Fibroblast of lung (primary cell): Measurements from ENCODE around the gene RELA. TPM values are rescaled to one million over a fixed set of nuclear protein-coding genes. Genes with fewer than 3 reads are reported as not detected.
"Not testable (repeated sequence)": the region's sequence is repeated elsewhere in the genome, so short reads cannot be mapped to it uniquely, and the experiment has no call there.

Experiments used
- DNase-seq, 2 donors: peaks; one replicate each; pipeline versions ENCODE4 v3.0.0 to v3.0.0-alpha.2; 2010; ENCODE audit warnings: low read depth in 2 of 2
- H2AFZ ChIP-seq: 2 replicates; pipeline ENCODE4 v1.5.1; 2012; ENCODE audit warnings: low read length, control low read depth, inconsistent platforms
- H3K27ac ChIP-seq: 2 replicates; pipeline ENCODE4 v1.5.1; 2011; ENCODE audit warnings: low read length, control low read depth; ENCODE audit not compliant: insufficient read depth
- H3K27me3 ChIP-seq: 2 replicates; pipeline ENCODE4 v1.5.1; 2011; ENCODE audit warnings: mild to moderate bottlenecking, low read length; ENCODE audit not compliant: control insufficient read depth, insufficient read depth
- H3K36me3 ChIP-seq: 2 replicates; pipeline ENCODE4 v1.5.1; 2011; ENCODE audit warnings: low read length; ENCODE audit not compliant: control insufficient read depth, insufficient read depth
- H3K4me1 ChIP-seq: 2 replicates; pipeline ENCODE4 v1.5.1; 2011; ENCODE audit warnings: low read length; ENCODE audit not compliant: control insufficient read depth, insufficient read depth; ENCODE audit errors: extremely low read depth
- H3K4me2 ChIP-seq: 2 replicates; pipeline ENCODE4 v1.5.1; 2011; ENCODE audit warnings: low read length, control low read depth; ENCODE audit not compliant: insufficient read depth; ENCODE audit errors: extremely low read depth
- H3K4me3 ChIP-seq, 4 experiments: fragments of 200-600 bp in 1 of 4; sonication (generic) in 1 of 4; replicated peaks in 1 of 4; 2 replicates each; pipeline ENCODE4 v1.5.1; 2011 to 2016; ENCODE audit warnings: low read length in 4 of 4, low read depth in 3 of 4, mild to moderate bottlenecking in 3 of 4, control low read depth in 2 of 4, inconsistent platforms in 1 of 4, mixed read lengths in 1 of 4; ENCODE audit not compliant: insufficient read depth in 1 of 4; ENCODE audit errors: control extremely low read depth in 1 of 4
- H3K79me2 ChIP-seq: 2 replicates; pipeline ENCODE4 v1.5.1; 2012; ENCODE audit warnings: mild to moderate bottlenecking, low read length, inconsistent platforms; ENCODE audit not compliant: control insufficient read depth, insufficient read depth
- H3K9ac ChIP-seq: 2 replicates; pipeline ENCODE4 v1.5.1; 2011; ENCODE audit warnings: mild to moderate bottlenecking, low read length, control low read depth; ENCODE audit not compliant: insufficient read depth
- H3K9me3 ChIP-seq: 2 replicates; pipeline ENCODE4 v1.5.1; 2012; ENCODE audit warnings: low read depth, low read length; ENCODE audit not compliant: control insufficient read depth, insufficient read depth
- H4K20me1 ChIP-seq: 2 replicates; pipeline ENCODE4 v1.5.1; 2011; ENCODE audit warnings: low read length; ENCODE audit not compliant: control insufficient read depth, insufficient read depth; ENCODE audit errors: extremely low read depth
- CTCF ChIP-seq, 2 donors: IDR thresholded peaks in 1 of 2; conservative IDR thresholded peaks in 1 of 2; 1 replicate in 1 of 2; 2 replicates in 1 of 2; pipeline ENCODE4 v1.5.1; 2011 to 2012; ENCODE audit warnings: low read length in 2 of 2, control low read depth in 1 of 2, inconsistent platforms in 1 of 2, low read depth in 1 of 2, mild to moderate bottlenecking in 1 of 2
- EZH2 ChIP-seq: IDR thresholded peaks from 2 replicates; pipeline ENCODE4 v1.5.1; 2012; ENCODE audit warnings: low read length, control low read depth, mild to moderate bottlenecking; ENCODE audit errors: missing control alignments
- polyA plus RNA-seq, 2 donors: library from polyadenylated mRNA; depleted of rRNA in 1 of 2; stranded (reverse) in 1 of 2; unstranded in 1 of 2; fragments of >200 nt; gene quantifications; 2 replicates each; pipeline ENCODE4 v1.2.1, GENCODE V29; 2011 to 2012; ENCODE audit warnings: missing spikeins in 1 of 2
- total RNA-seq: library from RNA; depleted of rRNA; stranded (reverse); fragments of >200 nt; gene quantifications from 2 replicates; pipeline ENCODE4 v1.2.1, GENCODE V29; 2014

The RELA gene
- total and polyA plus RNA-seq, 2 donors (not counting 1 experiment from before 2014, with no cell fraction given): 15.7 to 23.0 TPM

- Histone ChIP-seq H3K27ac (no peak overlapping the region), H3K9ac (no peak overlapping the region), H2AFZ (no peak overlapping the region), H4K20me1 (no peaks in the 10 kb centered on the region), H3K27me3 (peaks cover 6% of the 10 kb centered on the region), H3K4me1 (no peaks in the 10 kb centered on the region), H3K9me3 (no peaks in the 10 kb centered on the region), H3K4me2 (no peak overlapping the region), H3K79me2 (no peaks in the 10 kb centered on the region), H3K36me3 (no peaks in the 10 kb centered on the region), H3K4me3 (no peak overlapping the region)
- TF ChIP-seq EZH2 (no peak), CTCF (conservative IDR thresholded peaks at IDR 0.05 in 1 of 2, IDR thresholded peaks at IDR 0.05 in 1 of 2; ENCODE audit: low read depth in 1 of 2, low read length in 2 of 2) (no peak)
- DNase-seq: no peak
Measured at GRCh38 chr11:65696802-65697552, 34.3 kb upstream of the RELA start.

- Histone ChIP-seq H3K36me3 (no peaks in the 10 kb centered on the region), H3K4me3 (no peak overlapping the region), H3K4me1 (no peaks in the 10 kb centered on the region), H3K4me2 (no peak overlapping the region), H3K27me3 (peaks cover 6% of the 10 kb centered on the region), H3K9ac (no peak overlapping the region), H4K20me1 (no peaks in the 10 kb centered on the region), H3K9me3 (no peaks in the 10 kb centered on the region), H2AFZ (no peak overlapping the region), H3K27ac (no peak overlapping the region), H3K79me2 (no peaks in the 10 kb centered on the region)
- DNase-seq: no peak
- no peak for TF ChIP-seq CTCF (conservative IDR thresholded peaks at IDR 0.05 in 1 of 2, IDR thresholded peaks at IDR 0.05 in 1 of 2; ENCODE audit: low read depth in 1 of 2, low read length in 2 of 2)
- TF ChIP-seq EZH2: no peak
Measured at GRCh38 chr11:65695459-65696241, 32.9 kb upstream of the RELA start.

GRCh38 chr11:65692367-65692766, 29.7 kb upstream of the RELA start:
- no peaks in the 10 kb centered on the region for H3K9me3 ChIP-seq
- H3K9ac ChIP-seq: no peak overlapping the region
- no peaks in the 10 kb centered on the region for H4K20me1 ChIP-seq
- H3K36me3 ChIP-seq: no peaks in the 10 kb centered on the region
- H2AFZ ChIP-seq: no peak overlapping the region
- H3K4me1 ChIP-seq: no peaks in the 10 kb centered on the region
- no peak for DNase-seq
- no peak overlapping the region for H3K27ac ChIP-seq
- no peak overlapping the region for H3K4me2 ChIP-seq
- H3K4me3 ChIP-seq: no peak overlapping the region
- H3K27me3 ChIP-seq: peaks cover 3% of the 10 kb centered on the region
- no peaks in the 10 kb centered on the region for H3K79me2 ChIP-seq
- TF ChIP-seq CTCF (conservative IDR thresholded peaks at IDR 0.05 in 1 of 2, IDR thresholded peaks at IDR 0.05 in 1 of 2; ENCODE audit: low read depth in 1 of 2, low read length in 2 of 2): no peak
- TF ChIP-seq EZH2: no peak

GRCh38 chr11:65691847-65692246, 29.1 kb upstream of the RELA start:
- H3K27ac ChIP-seq, H3K36me3 ChIP-seq, H3K4me1 ChIP-seq, H3K4me3 ChIP-seq, H2AFZ ChIP-seq, H3K9me3 ChIP-seq, H3K9ac ChIP-seq, H3K27me3 ChIP-seq, H3K4me2 ChIP-seq, DNase-seq, H3K79me2 ChIP-seq, H4K20me1 ChIP-seq: not testable (repeated sequence)
